Glomerular visceral epithelial cell (primary cell): Measurements from ENCODE around the gene PHC3.
A peak's percentile ranks its signal among the peaks of the same experiment; 100 is the strongest.

Source experiments
- DNase-seq: peaks from one replicate; pipeline ENCODE4 v3.0.0-alpha.2; 2016; ENCODE audit errors: extremely low spot score

Gene PHC3

DNA sequence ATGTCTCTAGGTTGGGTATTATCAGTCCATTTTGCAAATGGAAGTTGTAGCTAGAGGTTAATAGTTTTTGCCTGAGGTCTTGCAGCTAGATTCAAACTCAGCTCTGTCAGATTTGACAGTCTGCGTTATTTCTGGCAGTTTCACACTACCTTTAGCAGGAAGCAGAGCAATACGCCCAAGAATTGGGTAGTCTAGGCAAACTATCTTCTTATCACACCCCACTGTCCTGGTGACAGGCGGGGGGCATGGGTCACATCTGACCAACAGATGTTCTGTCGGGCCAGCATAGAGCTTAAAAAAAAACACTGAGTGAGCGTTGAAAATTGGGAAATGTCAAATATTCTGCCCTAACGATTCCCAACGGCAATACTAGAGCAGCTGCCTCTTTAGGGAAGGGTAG lies 138.0 kb downstream of the PHC3 start:
- DNase-seq: no peak

DNA sequence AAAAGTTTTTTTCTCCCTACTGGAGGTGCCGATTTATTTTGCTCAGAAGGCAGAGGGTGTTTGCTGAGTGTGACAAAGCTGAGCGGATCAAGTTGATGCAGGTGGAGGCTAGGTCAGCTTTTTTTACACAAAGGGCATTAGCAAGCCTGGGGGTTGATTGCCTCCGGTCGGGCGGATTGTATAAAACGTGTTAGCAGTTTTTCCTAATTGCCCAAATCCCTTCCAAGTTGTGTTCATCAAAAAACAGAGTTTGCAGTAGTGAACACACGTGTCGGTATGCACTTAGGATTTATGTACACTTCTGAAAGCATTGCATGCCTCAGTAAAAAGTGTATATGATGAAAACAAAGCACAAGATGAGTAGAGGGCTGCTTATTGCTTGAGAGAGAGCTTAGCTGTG lies 141.1 kb downstream of the PHC3 start:
- DNase-seq: no peak

DNA sequence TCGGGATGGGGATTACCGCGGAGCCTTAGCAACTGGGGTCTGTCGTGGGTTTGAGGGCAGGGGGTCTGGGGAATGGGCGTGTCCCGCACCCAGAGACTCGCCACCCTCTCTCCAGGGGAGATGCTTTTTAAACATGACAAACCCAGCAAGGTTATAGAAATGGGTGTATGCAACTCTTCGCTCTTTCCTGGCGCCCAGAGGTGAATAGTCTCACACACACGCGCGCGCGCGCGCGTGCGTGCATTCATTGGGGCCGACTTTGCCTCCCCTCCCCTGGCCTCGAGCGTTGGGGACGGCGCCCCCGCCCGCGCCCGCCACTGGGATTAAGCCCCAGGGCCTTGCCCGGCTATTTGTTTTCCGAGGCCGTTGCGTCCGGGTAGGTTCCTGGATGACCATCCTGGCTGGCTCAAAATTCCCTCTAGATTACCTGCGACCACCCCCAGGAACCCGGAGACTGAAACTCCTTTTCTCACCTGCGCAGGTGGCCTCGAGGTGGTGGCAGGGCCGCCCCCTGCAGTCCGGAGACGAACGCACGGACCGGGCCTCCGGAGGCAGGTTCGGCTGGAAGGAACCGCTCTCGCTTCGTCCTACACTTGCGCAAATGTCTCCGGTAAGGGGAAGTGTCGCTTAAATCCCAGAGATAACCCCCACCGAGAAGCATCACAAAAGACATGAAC lies 143.0 kb downstream of the PHC3 start:
- peak; percentile 15 for DNase-seq
